Dermis microvascular lymphatic vessel endothelial cell (primary cell): ENCODE measurements around the gene BPIFB2. TPM values are rescaled to one million over a fixed set of nuclear protein-coding genes. Genes with fewer than 3 reads are reported as not detected.
A peak's percentile ranks its signal among the peaks of the same experiment; 100 is the strongest.

Experiments
- DNase-seq, 2 donors: peaks; one replicate each; pipeline versions ENCODE4 v3.0.0 to v3.0.0-alpha.2; 2010; ENCODE audit warnings: low read depth in 2 of 2
- total RNA-seq: library from RNA; depleted of rRNA; stranded (reverse); fragments of >200 nt; gene quantifications from 2 replicates; pipeline ENCODE4 v1.2.1, GENCODE V29; 2014

The BPIFB2 gene
- total RNA-seq, 1 donor from 2014 or later: not detected

- no peak for DNase-seq
Measured at GRCh38 chr20:33005908-33006775, 1.4 kb upstream of the BPIFB2 start.

GRCh38 chr20:33006776-33007375 lies 628 bp upstream of the BPIFB2 start:
- no peak for DNase-seq

- DNase-seq: no peak
Measured at GRCh38 chr20:33008336-33009213, 1.1 kb downstream of the BPIFB2 start.

- DNase-seq: peak in 1 of 2 donors; percentile 6
Measured at GRCh38 chr20:33009214-33010132, 2.0 kb downstream of the BPIFB2 start.

GRCh38 chr20:33010133-33010504 lies 2.6 kb downstream of the BPIFB2 start:
- no peak for DNase-seq

- no peak for DNase-seq
Measured at GRCh38 chr20:33010674-33011449, 3.4 kb downstream of the BPIFB2 start.

- no peak for DNase-seq
Measured at GRCh38 chr20:33012327-33013189, 5.1 kb downstream of the BPIFB2 start.

- DNase-seq: no peak
Measured at GRCh38 chr20:33013701-33014326, 6.3 kb downstream of the BPIFB2 start.

- DNase-seq: no peak
Measured at GRCh38 chr20:33014336-33015113, 7.0 kb downstream of the BPIFB2 start.

GRCh38 chr20:33015114-33015484 lies 7.6 kb downstream of the BPIFB2 start:
- no peak for DNase-seq

- DNase-seq: no peak
Measured at GRCh38 chr20:33015700-33016580, 8.4 kb downstream of the BPIFB2 start.

- DNase-seq: no peak
Measured at GRCh38 chr20:33016581-33017109, 9.1 kb downstream of the BPIFB2 start.

GRCh38 chr20:33017542-33017941 lies 10.0 kb downstream of the BPIFB2 start:
- DNase-seq: no peak

- no peak for DNase-seq
Measured at GRCh38 chr20:33018169-33018931, 10.8 kb downstream of the BPIFB2 start.

GRCh38 chr20:33019465-33020277 lies 12.2 kb downstream of the BPIFB2 start:
- no peak for DNase-seq
